HepG2 (cell line): ENCODE measurements around the gene L3MBTL4. TPM values are rescaled to one million over a fixed set of nuclear protein-coding genes. Genes with fewer than 3 reads are reported as not detected.

ENCODE experiments used
- ATAC-seq: fragments of 200-7000 bp; cut with Tn5 transposase; 3 replicates; pipeline ENCODE4 v1.9.1; 2020; ENCODE audit warnings: mild to moderate bottlenecking, moderate library complexity
- BruUV-seq: library from RNA; stranded (reverse); fragments of 400-500 nt; replicated peaks from 2 replicates; lab custom pipeline; 2021; lab: Mats Ljungman, UMichigan
- CTCF ChIA-PET: fragments of 300-600 bp; formaldehyde crosslinking; extraction: SDS; loops from one replicate; lab custom pipeline; 2021; ENCODE audit warnings: low total read pairs, inconsistent platforms, low intra/inter-chr PET ratio; lab: Yijun Ruan, JAX
- POLR2A ChIA-PET: fragments of 350-600 bp; sonication (Branson Sonifier 250); formaldehyde crosslinking; loops from one replicate; lab custom pipeline; 2020; ENCODE audit warnings: antibody characterized with exemption, inconsistent platforms; lab: Yijun Ruan, JAX
- DNase-seq: peaks from one replicate; pipeline ENCODE4 v3.0.0-alpha.2; 2015; ENCODE audit warnings: low spot score
- FAIRE-seq: peaks from 3 replicates; lab custom pipeline; 2011; peaks lifted over from hg19 to GRCh38; lab: Jason Lieb, UNC
- H2AFZ ChIP-seq: one replicate; pipeline ENCODE4 v1.6.1; 2011; ENCODE audit warnings: low read length, inconsistent platforms
- H3K27ac ChIP-seq: fragments of 300-600 bp; 3 replicates; pipeline ENCODE4 v1.8.0; 2011; ENCODE audit warnings: mixed run types, mild to moderate bottlenecking, mixed read lengths, low read length, inconsistent platforms; ENCODE audit not compliant: insufficient read depth; ENCODE audit errors: extremely low read length
- H3K27me3 ChIP-seq, 2 experiments: fragments of 200-600 bp in 1 of 2; 2 replicates in 1 of 2; 3 replicates in 1 of 2; pipeline versions ENCODE4 v1.6.0 to v1.8.0; 2011; ENCODE audit warnings: low read length in 2 of 2, mild to moderate bottlenecking in 2 of 2, moderate library complexity in 2 of 2, inconsistent platforms in 1 of 2; ENCODE audit not compliant: insufficient read depth in 2 of 2, control insufficient read depth in 1 of 2
- H3K36me3 ChIP-seq, 2 experiments: fragments of 200-600 bp in 1 of 2; replicated peaks in 1 of 2; 2 replicates in 1 of 2; 3 replicates in 1 of 2; pipeline versions ENCODE4 v1.5.1 to v1.8.0; 2011; ENCODE audit warnings: low read length in 2 of 2, inconsistent platforms in 1 of 2; ENCODE audit not compliant: insufficient read depth in 2 of 2, control insufficient read depth in 1 of 2
- H3K4me1 ChIP-seq: 2 replicates; pipeline ENCODE4 v1.5.1; 2012; ENCODE audit warnings: low read length, inconsistent platforms; ENCODE audit not compliant: insufficient read depth
- H3K4me2 ChIP-seq: 2 replicates; pipeline ENCODE4 v1.6.0; 2011; ENCODE audit warnings: low read depth, low read length, inconsistent platforms
- H3K4me3 ChIP-seq, 3 experiments: fragments of 200-600 bp in 1 of 3; sonication (generic), shearing (Covaris generic) in 1 of 3; replicated peaks in 1 of 3; 2 replicates each; pipeline ENCODE4 v1.5.1; 2011 to 2016; ENCODE audit warnings: low read length in 3 of 3, inconsistent platforms in 2 of 3, low read depth in 2 of 3, mild to moderate bottlenecking in 2 of 3, control low read depth in 1 of 3, mixed read lengths in 1 of 3; ENCODE audit not compliant: insufficient read depth in 1 of 3
- H3K79me2 ChIP-seq: one replicate; pipeline ENCODE4 v1.6.1; 2011; ENCODE audit warnings: low read length, inconsistent platforms; ENCODE audit not compliant: insufficient read depth
- H3K9ac ChIP-seq: 2 replicates; pipeline ENCODE4 v1.6.0; 2011; ENCODE audit warnings: mild to moderate bottlenecking, low read depth, low read length, inconsistent platforms; ENCODE audit not compliant: insufficient read depth
- H3K9me3 ChIP-seq: 2 replicates; pipeline ENCODE4 v1.5.1; 2012; ENCODE audit warnings: mild to moderate bottlenecking, low read length
- H4K20me1 ChIP-seq: 2 replicates; pipeline ENCODE4 v1.6.0; 2011; ENCODE audit warnings: inconsistent platforms, mild to moderate bottlenecking, low read length, moderate library complexity; ENCODE audit not compliant: insufficient read depth
- GABPA ChIP-seq, 2 experiments: IDR thresholded peaks; 2 replicates each; pipeline ENCODE4 v1.6.1; 2011 to 2016; ENCODE audit warnings: low read depth in 2 of 2, low read length in 1 of 2, missing biosample characterization in 1 of 2, missing genetic modification characterization in 1 of 2
- SMYD3 ChIP-seq: sonication (generic); formaldehyde crosslinking; IDR thresholded peaks from 2 replicates; pipeline ENCODE4 v1.8.1; 2023; ENCODE audit warnings: mild to moderate bottlenecking, missing genetic modification reagents
- SNAI1 ChIP-seq: sonication (generic); formaldehyde crosslinking; IDR thresholded peaks from 2 replicates; pipeline ENCODE4 v1.5.0; 2020; ENCODE audit warnings: mild to moderate bottlenecking, missing genetic modification reagents, borderline replicate concordance
- SOX13 ChIP-seq, 3 experiments: fragments of 450-650 bp in 1 of 3; sonication (generic) in 1 of 3; formaldehyde crosslinking in 1 of 3; IDR thresholded peaks in 2 of 3; conservative IDR thresholded peaks in 1 of 3; 2 replicates each; pipeline versions ENCODE4 v1.5.0 to v1.6.1; 2016 to 2020; ENCODE audit warnings: antibody characterized with exemption in 1 of 3, mild to moderate bottlenecking in 1 of 3, missing compliant biosample characterization in 1 of 3, missing genetic modification reagents in 1 of 3, moderate library complexity in 1 of 3
- TP53 ChIP-seq: sonication (generic); formaldehyde crosslinking; conservative IDR thresholded peaks from 2 replicates; pipeline ENCODE4 v1.4.0; 2020; ENCODE audit warnings: missing genetic modification reagents
- ZMYM3 ChIP-seq: sonication (generic); formaldehyde crosslinking; IDR thresholded peaks from 2 replicates; pipeline ENCODE4 v1.5.1; 2020; ENCODE audit warnings: mild to moderate bottlenecking, missing genetic modification reagents
- ZNF619 ChIP-seq: sonication (generic); formaldehyde crosslinking; IDR thresholded peaks from 2 replicates; pipeline ENCODE4 v1.4.0; 2020; ENCODE audit warnings: mild to moderate bottlenecking, missing genetic modification reagents
- ZNF780A ChIP-seq: sonication (generic); formaldehyde crosslinking; IDR thresholded peaks from 2 replicates; pipeline ENCODE4 v1.8.0; 2022; ENCODE audit warnings: mild to moderate bottlenecking, missing genetic modification reagents, moderate library complexity
- ZNF790 ChIP-seq: sonication (generic); formaldehyde crosslinking; IDR thresholded peaks from 2 replicates; pipeline ENCODE4 v1.8.0; 2022; ENCODE audit warnings: missing genetic modification reagents, mild to moderate bottlenecking, borderline replicate concordance
- WGBS: methylation state at CpG from one replicate; pipeline ENCODE4 v1.1.6; 2017; ENCODE audit warnings: low lambda C conversion rate; 5-methylcytosine and 5-hydroxymethylcytosine counted together
- in situ Hi-C: cut with HindIII; loops from 2 replicates; pipeline ENCODE4 v1.10.0; 2017; ENCODE audit warnings: low pct_unique_long_range_greater_than_20kb; ENCODE audit not compliant: extremely low pct_ligation_motif_present
- intact Hi-C: fragments of 100-400 bp; cut with micrococcal nuclease; formaldehyde crosslinking; loops from one replicate; pipeline ENCODE4 v1.10.0; 2022; ENCODE audit not compliant: unreplicated experiment
- polyA plus RNA-seq, 8 experiments: library from polyadenylated mRNA; depleted of rRNA in 3 of 8; stranded (reverse) in 7 of 8; unstranded in 1 of 8; fragments of >200 nt; fragmentation: Illumina TruSeq in 4 of 8; extraction: Trizol in 4 of 8; gene quantifications; 2 replicates each; pipeline versions ENCODE4 v1.2.1 to v1.2.3, GENCODE V29; 2011 to 2016; ENCODE audit warnings: low read depth in 4 of 8, missing spikeins in 1 of 8, mixed read lengths in 1 of 8; ENCODE audit not compliant: insufficient read depth in 1 of 8
- total RNA-seq, 5 experiments: library from RNA; depleted of rRNA; stranded (reverse); fragments of >200 nt; fragmentation: Illumina TruSeq; extraction: Trizol; gene quantifications; 2 replicates each; pipeline ENCODE4 v1.2.3, GENCODE V29; 2016; ENCODE audit warnings: low read depth in 1 of 5
- TF ChIP-seq, protein P1 (sequence below): sonication (generic); formaldehyde crosslinking; IDR thresholded peaks from 2 replicates; pipeline ENCODE4 v1.4.0; 2020; ENCODE audit warnings: mild to moderate bottlenecking, missing genetic modification reagents

Gene L3MBTL4
- total and polyA plus RNA-seq, 2 of the 13 experiments (the other 11 are each of a cell fraction or from before 2014, with no cell fraction given): 10.8 to 13.3 TPM

DNA sequence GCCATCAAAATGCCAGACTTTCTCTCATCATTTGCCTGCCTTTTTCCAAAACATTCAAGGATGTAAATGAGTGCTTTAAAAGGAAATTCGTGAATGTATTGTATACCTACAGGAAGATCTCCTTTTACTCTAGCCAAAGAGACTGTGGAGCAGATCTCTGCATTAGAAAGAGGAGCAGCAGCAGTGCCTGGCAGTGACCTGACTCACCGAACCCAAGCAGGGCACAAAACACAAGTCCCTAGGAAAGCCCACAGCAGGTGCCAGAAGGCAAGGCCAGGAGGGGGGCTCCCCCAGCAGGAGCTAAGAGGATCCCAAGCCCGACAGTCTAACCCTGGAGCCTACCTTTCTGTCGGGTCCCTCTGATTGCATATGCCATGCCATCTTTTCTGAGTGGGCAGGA lies 47.9 kb downstream of the L3MBTL4 start:
- Histone ChIP-seq H4K20me1 (no peaks in the 10 kb centered on the region), H3K36me3 (no peaks in the 10 kb centered on the region; a peak in 1 of 5 replicates), H3K4me1 (peaks cover 76% of the 10 kb centered on the region), H3K9ac (no peak overlapping the region), H3K4me2 (no peak overlapping the region), H3K4me3 (no peak overlapping the region), H3K27ac (no peak overlapping the region), H3K79me2 (peaks cover 63% of the 10 kb centered on the region), H3K27me3 (no peaks in the 10 kb centered on the region), H2AFZ (no peak overlapping the region), H3K9me3 (no peaks in the 10 kb centered on the region)
- no TSS peak for BruUV-seq
- ChIA-PET POLR2A (interaction anchor here (1.4 kb wide), 1 partner anchor 48 kb away, joined by 3 read pairs; the partner anchor contains the start of gene L3MBTL4), CTCF (no interaction called here)
- in situ Hi-C loops (loop anchor here (10.0 kb wide), 1 partner anchor 52 kb away; no protein-coding TSS in a partner anchor), intact Hi-C loops (no loop called here)
- WGBS: 72% methylated on average over 4 of the region's 4 CpGs
- DNase-seq (no peak), ATAC-seq (no peak), FAIRE-seq (no peak)
- no peak for TF ChIP-seq GABPA (IDR thresholded peaks at IDR 0.05; ENCODE audit: low read depth, low read length)
- no peak for TF ChIP-seq GABPA (CRISPR knock-in tag; IDR thresholded peaks at IDR 0.05; ENCODE audit: low read depth)
- no peak for TF ChIP-seq TP53 (CRISPR knock-in tag)

DNA sequence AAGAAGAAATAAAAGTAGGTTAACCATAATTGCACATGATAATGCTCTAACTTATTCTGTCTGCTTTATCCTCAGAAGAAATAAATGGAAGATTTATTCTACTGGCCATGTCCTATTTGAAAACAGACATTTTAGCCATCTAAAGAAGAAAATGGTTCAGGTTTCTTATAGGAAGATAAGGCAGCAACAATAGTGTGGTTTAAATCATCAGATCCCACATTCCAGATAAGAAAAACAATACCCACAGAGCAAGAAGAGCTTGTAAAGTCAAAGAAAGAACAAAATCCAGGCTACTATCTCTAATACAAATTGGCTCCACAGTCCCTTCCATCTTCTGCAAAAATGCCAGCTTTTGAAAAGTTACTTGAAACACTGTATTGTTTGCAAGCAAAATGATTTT lies 49.3 kb downstream of the L3MBTL4 start:
- DNase-seq (no peak), ATAC-seq (no peak), FAIRE-seq (no peak)
- H3K27ac ChIP-seq: no peak overlapping the region
- H4K20me1 ChIP-seq: no peaks in the 10 kb centered on the region
- ChIA-PET POLR2A (no interaction called here), CTCF (no interaction called here)
- no peaks in the 10 kb centered on the region; a peak in 2 of 5 replicates for H3K36me3 ChIP-seq
- peaks cover 62% of the 10 kb centered on the region for H3K4me1 ChIP-seq
- no peak overlapping the region for H3K9ac ChIP-seq
- intact Hi-C loops: no loop called here
- H3K4me2 ChIP-seq: no peak overlapping the region
- in situ Hi-C loops: loop anchor here (10.0 kb wide), 1 partner anchor 51 kb away; no protein-coding TSS in a partner anchor
- H2AFZ ChIP-seq: no peak overlapping the region
- H3K4me3 ChIP-seq: no peak overlapping the region
- H3K27me3 ChIP-seq: no peaks in the 10 kb centered on the region
- TF ChIP-seq SOX13 (IDR thresholded peaks at IDR 0.05) (no peak), SOX13 (CRISPR knock-in tag; conservative IDR thresholded peaks at IDR 0.05 in 1 of 2, IDR thresholded peaks at IDR 0.05 in 1 of 2) (no peak), SMYD3 (CRISPR knock-in tag) (no peak), ZNF780A (CRISPR knock-in tag) (no peak), ZMYM3 (CRISPR knock-in tag) (no peak), ZNF619 (CRISPR knock-in tag) (no peak), SNAI1 (no peak), ZNF790 (CRISPR knock-in tag) (no peak)
- TF ChIP-seq, protein P1, sequence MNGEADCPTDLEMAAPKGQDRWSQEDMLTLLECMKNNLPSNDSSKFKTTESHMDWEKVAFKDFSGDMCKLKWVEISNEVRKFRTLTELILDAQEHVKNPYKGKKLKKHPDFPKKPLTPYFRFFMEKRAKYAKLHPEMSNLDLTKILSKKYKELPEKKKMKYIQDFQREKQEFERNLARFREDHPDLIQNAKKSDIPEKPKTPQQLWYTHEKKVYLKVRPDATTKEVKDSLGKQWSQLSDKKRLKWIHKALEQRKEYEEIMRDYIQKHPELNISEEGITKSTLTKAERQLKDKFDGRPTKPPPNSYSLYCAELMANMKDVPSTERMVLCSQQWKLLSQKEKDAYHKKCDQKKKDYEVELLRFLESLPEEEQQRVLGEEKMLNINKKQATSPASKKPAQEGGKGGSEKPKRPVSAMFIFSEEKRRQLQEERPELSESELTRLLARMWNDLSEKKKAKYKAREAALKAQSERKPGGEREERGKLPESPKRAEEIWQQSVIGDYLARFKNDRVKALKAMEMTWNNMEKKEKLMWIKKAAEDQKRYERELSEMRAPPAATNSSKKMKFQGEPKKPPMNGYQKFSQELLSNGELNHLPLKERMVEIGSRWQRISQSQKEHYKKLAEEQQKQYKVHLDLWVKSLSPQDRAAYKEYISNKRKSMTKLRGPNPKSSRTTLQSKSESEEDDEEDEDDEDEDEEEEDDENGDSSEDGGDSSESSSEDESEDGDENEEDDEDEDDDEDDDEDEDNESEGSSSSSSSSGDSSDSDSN (CRISPR knock-in tag): no peak
- no peaks in the 10 kb centered on the region for H3K9me3 ChIP-seq
- H3K79me2 ChIP-seq: peaks cover 64% of the 10 kb centered on the region
- BruUV-seq: no TSS peak
